Fibroblast of upper back skin (primary cell): Measurements from ENCODE around the gene INPP5F.
A peak's percentile ranks its signal among the peaks of the same experiment; 100 is the strongest.
"Not testable (repeated sequence)": the region's sequence is repeated elsewhere in the genome, so short reads cannot be mapped to it uniquely, and the experiment has no call there.

ENCODE experiments used
- DNase-seq: peaks from one replicate; pipeline ENCODE4 v3.0.0-alpha.2; 2013

Gene INPP5F

GRCh38 chr10:119706521-119707278, 19.1 kb upstream of the INPP5F start:
- no peak for DNase-seq

- DNase-seq = not testable (repeated sequence)
Observed at GRCh38 chr10:119707331-119707730, 18.5 kb upstream of the INPP5F start.

- not testable (repeated sequence) for DNase-seq
Observed at GRCh38 chr10:119710935-119711334, 14.9 kb upstream of the INPP5F start.

GRCh38 chr10:119713744-119714483, 11.9 kb upstream of the INPP5F start:
- no peak for DNase-seq

GRCh38 chr10:119714484-119714816, 11.4 kb upstream of the INPP5F start:
- DNase-seq = no peak

GRCh38 chr10:119715628-119716505, 10.0 kb upstream of the INPP5F start:
- no peak for DNase-seq

- DNase-seq = no peak
Observed at GRCh38 chr10:119723161-119723560, 2.7 kb upstream of the INPP5F start.

- no peak for DNase-seq
Observed at GRCh38 chr10:119723624-119724023, 2.2 kb upstream of the INPP5F start.

GRCh38 chr10:119724593-119725516, 995 bp upstream of the INPP5F start:
- DNase-seq = no peak

GRCh38 chr10:119725517-119725827, 378 bp upstream of the INPP5F start:
- DNase-seq = no peak

GRCh38 chr10:119726676-119727261, 919 bp downstream of the INPP5F start:
- no peak for DNase-seq

- no peak for DNase-seq
Observed at GRCh38 chr10:119728172-119728800, 2.4 kb downstream of the INPP5F start.

- peak; percentile 57 for DNase-seq
Observed at GRCh38 chr10:119734396-119735332, 8.8 kb downstream of the INPP5F start.

GRCh38 chr10:119735451-119735850, 9.6 kb downstream of the INPP5F start:
- DNase-seq = no peak

GRCh38 chr10:119736220-119736619, 10.4 kb downstream of the INPP5F start:
- no peak for DNase-seq

- no peak for DNase-seq
Observed at GRCh38 chr10:119737039-119737663, 11.3 kb downstream of the INPP5F start.

- DNase-seq = peak; percentile 85
Observed at GRCh38 chr10:119737823-119738222, 12.0 kb downstream of the INPP5F start.

- DNase-seq = no peak
Observed at GRCh38 chr10:119738962-119739361, 13.1 kb downstream of the INPP5F start.

- DNase-seq = no peak
Observed at GRCh38 chr10:119740096-119740495, 14.2 kb downstream of the INPP5F start.
